GM21526 (cell line): ENCODE results near the gene OR10H3.
"Not testable (repeated sequence)": the region's sequence is repeated elsewhere in the genome, so short reads cannot be mapped to it uniquely, and the experiment has no call there.

ENCODE experiments used
- ATAC-seq: cut with Tn5 transposase; IDR thresholded peaks from one replicate; pipeline ENCODE4 v1.9.1; 2021; ENCODE audit warnings: moderate library complexity; ENCODE audit not compliant: unreplicated experiment, low FRiP score

The OR10H3 gene

DNA sequence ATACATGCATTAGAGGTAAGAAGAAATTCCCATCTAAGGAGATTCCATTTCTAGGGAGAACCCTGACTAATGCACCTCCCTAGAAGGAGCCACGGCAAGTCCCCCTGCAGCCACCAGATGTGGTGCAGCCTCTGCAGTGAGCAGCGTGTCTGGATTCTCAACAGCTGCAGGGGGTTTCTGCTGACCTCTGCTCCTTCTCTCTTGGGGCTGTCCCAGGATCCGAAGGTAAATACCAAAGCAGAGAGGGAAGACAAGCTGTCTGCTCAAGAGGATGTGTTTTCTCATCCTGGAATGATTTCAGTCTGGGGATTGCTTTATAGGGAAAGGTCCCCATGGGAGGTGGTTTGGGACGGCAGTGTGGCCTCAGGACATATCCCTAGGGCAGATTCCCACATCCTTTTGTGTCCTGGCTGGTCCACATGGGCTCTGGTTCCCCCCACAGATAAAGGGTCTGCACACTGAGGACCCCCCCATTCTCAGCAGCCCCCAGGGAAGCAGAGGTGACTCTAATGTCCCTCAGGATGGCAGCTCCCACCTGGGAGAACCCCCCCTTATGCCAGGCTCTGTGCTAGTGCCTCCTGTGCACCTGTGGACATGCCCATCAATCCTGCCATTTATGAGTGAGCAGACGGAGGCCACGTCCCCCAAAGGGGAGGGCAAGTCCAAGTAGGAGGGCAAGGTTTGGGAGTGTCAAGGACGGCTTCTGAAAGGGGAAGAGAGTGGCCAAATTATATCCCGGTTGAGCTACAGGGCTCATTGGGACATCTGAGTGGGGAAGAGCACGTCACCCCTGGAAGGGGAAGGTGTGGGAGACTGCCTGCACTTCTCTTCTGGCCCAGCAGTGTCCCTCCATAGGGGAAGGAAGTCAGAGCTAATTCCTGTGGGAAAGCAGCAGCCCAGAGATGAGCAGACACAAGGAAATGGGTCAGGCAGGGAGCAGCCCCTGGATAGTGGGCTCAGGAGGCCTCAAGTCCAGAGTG is 39.5 kb downstream of the OR10H3 start:
- ATAC-seq: no peak

DNA sequence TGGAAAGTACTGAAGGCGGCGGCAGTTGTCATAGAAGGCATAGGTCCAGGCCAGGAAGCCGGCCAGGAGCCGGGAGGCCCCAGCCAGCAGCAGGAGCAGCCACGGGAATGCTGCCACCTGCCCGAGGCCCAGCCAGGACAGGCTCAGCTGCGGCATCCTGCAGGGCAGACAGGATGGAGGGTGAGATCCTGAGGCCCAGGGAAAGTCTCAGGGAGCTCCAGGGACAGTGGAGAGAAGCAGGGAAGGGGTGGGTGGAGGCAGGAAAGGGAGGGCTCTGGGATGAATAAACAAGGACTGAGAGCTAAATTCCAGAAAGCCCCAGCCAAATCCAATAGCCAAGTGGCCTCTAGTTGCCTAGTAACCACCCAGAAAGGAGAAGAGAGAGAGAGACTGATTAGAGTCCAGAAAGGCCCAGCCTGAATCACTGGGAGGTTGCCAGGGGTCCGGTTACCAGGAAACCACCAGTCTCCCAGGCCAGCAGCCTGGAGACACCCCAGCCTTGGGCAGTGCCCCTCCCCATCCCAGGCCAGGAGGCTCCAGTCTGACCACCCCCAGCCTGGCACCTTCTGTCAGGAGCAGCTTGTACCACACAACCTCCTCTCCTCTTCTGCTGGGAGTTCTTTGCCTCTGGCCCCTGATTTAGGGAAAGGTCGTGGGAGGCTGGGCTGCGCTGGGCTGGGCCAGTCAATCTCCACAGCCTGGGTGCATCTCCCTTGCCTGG is 42.1 kb downstream of the OR10H3 start:
- ATAC-seq: no peak

DNA sequence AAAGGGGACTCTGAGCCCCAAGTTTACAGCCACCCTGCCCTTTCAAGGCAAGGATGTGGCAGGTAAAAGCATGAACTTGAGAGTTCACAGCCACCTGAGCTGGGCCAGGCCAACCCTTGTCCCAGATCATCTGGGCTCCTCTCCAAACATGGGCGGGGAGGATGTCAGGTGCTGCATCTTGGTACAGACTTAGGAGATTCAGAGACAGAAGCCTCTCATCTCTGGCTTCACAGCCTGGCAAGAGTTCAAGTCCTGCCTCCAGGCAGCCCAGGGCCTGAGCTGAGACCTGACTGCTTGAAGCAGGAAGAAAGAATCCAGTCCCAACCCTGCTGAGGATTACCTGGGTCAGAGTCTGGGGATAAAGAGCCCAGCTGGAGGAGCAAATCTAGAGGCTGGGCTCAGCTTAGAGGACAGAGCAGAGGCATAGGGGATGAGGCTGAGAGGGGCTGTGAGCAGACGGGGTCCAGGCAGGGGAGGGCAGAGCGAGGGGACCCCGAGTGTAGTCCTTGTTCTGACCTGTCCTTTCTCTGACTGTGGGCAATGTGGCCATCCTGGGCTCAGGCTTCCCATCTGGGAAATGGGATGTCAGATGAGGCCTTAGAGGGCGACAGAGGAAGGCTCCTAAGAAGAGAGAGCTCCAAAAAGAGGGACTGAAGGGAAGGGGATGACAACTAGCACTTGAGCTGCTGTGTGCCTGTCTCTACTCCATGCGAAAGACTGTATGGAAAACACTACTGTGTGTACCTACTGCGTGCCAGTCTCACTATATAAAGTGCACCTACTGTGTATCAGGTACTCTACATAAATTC is 43.0 kb downstream of the OR10H3 start:
- ATAC-seq: no peak

DNA sequence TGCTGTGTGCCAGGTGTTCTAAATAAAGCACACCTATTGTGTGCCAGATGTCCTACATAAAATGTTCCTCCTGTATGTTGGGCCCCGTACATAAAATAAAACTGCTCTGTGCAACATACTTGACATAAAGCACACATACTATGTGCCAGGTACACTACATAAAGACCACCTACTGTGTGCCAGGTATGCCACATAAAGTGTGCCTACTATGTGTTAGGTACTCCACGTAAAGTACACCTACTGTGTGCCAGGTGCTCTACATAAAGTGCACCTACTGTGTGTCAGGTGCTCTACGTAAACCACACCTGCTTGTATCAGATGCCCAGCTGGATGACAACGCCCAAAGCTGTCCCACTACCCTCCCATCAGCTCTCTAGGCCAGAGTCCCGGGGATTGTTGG is 43.9 kb downstream of the OR10H3 start:
- no peak for ATAC-seq

DNA sequence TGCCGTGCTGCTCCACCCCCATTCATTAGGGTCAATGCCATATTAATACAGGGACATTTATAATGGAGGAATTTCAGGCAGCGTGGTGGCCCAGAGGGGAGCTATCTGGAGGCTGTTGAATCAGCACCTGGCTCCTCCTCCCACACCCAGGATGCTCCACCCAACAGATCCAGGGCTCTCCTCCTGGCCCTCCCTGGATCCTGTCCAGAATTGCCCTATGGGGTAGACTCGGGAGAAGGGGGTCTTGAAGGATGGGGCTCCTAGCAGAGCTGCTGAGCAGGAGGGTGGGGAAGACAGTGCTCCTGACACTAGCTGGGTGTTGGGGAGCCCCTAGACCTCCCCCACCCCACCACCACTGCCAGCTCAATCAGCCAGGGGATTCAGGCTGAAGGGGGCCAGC is 44.4 kb downstream of the OR10H3 start:
- no peak for ATAC-seq

DNA sequence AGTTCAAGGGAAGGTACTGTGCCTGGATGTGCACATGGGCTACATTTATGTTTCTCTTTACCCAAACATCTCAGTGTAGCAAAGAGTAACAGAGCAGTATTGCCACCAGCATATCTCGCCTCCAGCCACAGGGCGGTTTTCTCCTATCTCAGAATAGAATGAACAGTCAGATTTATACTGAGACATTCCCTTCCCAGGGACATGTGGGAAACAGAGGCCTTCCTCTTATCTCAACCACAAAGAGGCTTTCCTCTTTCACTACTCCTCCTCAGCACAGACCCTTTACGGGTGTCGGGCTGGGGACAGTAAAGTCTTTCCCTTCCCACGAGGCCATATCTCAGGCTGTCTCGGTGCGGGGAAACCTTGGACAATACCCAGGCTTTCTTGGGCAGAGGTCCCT is 45.1 kb downstream of the OR10H3 start:
- not testable (repeated sequence) for ATAC-seq

DNA sequence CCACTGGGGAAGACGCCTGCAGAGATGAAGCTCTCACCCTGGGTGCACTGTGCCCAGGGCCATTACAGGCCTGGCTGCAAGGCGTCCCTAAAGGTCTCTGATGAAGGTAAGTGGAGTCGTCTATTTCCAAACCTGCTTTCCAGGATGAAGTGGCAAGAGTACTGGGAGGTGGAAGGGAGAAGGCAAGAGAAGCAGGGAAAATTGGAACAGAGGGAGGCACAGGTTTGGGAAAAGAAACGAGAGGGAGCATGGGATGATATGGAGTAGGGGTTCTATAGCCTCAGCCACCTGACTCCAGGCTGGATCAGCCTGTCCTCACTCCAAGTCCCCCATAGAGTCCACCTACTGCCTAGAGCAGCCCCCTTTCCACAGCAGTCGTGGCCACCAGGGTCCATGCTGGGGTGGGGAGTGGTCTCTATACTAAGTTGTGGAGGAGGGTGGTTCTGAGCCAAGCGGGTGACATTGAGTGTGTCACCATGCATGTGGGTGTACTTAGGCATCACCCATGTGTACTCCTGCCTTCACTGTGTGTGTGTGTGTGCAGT is 49.9 kb downstream of the OR10H3 start, which contains the start of gene OR10H5:
OR10H5 (plus strand) TSS at position 51 of the 545 bp plus-strand sequence. CDS start 6,388 bp downstream, outside the sequence.
- ATAC-seq: no peak

DNA sequence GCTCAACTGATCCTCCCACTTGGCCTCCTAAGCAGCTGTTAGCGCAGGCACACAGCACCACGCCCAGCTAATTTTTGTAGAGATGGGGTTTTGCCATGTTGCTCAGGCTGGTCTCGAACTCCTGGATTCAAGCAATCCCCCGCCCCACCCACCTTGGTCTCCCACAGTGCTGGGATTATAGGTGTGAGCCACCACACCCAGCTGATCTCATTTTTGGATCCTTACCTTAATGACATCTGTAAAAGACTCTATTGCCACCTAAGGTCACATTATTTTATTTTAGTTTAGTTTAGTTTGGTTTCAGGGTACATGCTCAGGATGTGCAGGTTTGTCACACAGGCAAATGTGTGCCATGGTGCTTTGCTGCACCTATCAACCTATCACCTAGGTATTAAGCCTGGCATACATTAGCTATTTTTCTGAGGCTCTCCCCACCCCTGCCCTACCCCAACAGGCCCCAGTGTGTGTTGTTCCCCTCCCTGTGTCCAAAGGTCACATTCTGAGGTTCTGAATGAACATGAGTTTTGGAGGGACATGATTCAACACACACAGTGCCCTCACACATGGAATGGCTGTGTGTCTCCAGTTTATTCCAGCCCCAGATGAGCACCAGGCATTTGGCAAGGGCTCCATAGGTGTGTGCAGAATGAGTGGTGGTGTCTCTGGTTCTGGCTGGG is 50.9 kb downstream of the OR10H3 start:
- ATAC-seq: no peak

DNA sequence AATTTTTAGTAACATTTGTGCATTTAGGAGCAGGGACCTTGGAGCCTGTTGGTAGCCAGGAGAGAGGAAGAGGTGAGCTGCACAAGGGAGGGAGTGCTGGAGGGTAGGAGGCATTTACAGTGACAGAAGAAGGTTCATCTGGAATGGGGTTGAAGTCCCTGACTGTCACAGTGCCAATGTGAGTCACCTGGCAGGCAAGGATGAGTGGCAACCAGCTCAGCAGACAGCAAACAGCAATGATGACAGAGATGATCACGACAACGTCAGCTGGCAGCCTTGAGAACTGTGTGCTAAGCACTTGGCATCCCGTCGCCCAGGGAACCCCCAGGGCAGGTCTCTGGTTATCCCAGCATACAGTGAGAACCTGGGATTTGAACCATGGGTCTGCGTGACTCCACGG is 52.3 kb downstream of the OR10H3 start:
- no peak for ATAC-seq
